ENCODE results near the gene PRKCE. TPM values are rescaled to one million over a fixed set of nuclear protein-coding genes. Genes with fewer than 3 reads are reported as not detected.

The PRKCE gene
- total RNA-seq, 1 experiment from 2014 or later, result 21.7 TPM

DNA sequence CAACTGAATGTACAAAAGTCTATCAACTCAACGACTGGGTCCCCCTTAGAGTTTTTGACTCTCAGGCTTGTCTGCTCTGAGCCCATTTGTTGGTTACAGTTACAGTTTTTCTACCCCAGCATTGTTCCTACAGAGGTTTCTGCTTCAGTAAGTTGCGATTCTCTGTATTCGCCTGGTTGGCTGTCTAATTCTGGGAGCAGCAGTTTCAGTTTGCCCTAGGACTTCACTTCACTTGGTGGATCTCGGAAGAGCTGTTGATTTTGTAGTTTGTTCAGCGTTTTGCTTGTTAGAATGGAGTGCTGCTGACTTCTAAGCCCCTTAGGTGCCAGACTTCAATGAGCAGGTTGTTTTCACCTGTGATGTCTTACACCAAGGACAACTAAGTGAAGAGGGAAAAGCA is 349.2 kb downstream of the PRKCE start:
- CTCF ChIA-PET, result no interaction called here
- intact Hi-C loops (cut with micrococcal nuclease; ENCODE audit: unreplicated experiment), result no loop called here

GRCh38 chr2:46001290-46001689 is 349.8 kb downstream of the PRKCE start:
- H3K27ac ChIP-seq, result no peak overlapping the region
- H3F3A ChIP-seq (ENCODE audit: insufficient read depth, low read depth), result no peaks in the 10 kb centered on the region
- H3K4me3 ChIP-seq, result no peak overlapping the region
- TF ChIP-seq EZH2 (IDR thresholded peaks at IDR 0.05; ENCODE audit: low read depth) (no peak), CTCF (conservative IDR thresholded peaks at IDR 0.05) (no peak)
- no peaks in the 10 kb centered on the region for H3K27me3 ChIP-seq (ENCODE audit: insufficient read depth, low read depth)
- DNase-seq, result no peak
- no peaks in the 10 kb centered on the region for H3K79me2 ChIP-seq (ENCODE audit: low read depth)
- H3K4me2 ChIP-seq, result no peak overlapping the region
- H3K36me3 ChIP-seq (ENCODE audit: low read depth), result 0 out of 2 replicates have a peak, but pooled peaks cover 6% of the 10 kb centered on the region
- BruUV-seq (replicated peaks), result no TSS peak
- intact Hi-C loops (cut with micrococcal nuclease; ENCODE audit: unreplicated experiment), result no loop called here
- POLR2A ChIA-PET (ENCODE audit: unreplicated experiment), result no interaction called here
- no peaks in the 10 kb centered on the region for H3K9me3 ChIP-seq (ENCODE audit: insufficient read depth, low read depth)
- CTCF ChIA-PET, result no interaction called here
- no peak overlapping the region for H2AFZ ChIP-seq
- no peaks in the 10 kb centered on the region for H3K9me2 ChIP-seq (ENCODE audit: insufficient read depth)
- H4K20me1 ChIP-seq (ENCODE audit: insufficient read depth), result no peaks in the 10 kb centered on the region
- no peaks in the 10 kb centered on the region for H3K4me1 ChIP-seq (replicated peaks; ENCODE audit: insufficient read depth)

More for the DNA sequence above, 349.2 kb downstream of the PRKCE start:
- DNase-seq, result no peak
- Histone ChIP-seq H2AFZ (no peak overlapping the region), H3K36me3 (ENCODE audit: low read depth) (0 out of 2 replicates have a peak, but pooled peaks cover 6% of the 10 kb centered on the region), H3K27ac (no peak overlapping the region), H3F3A (ENCODE audit: insufficient read depth, low read depth) (no peaks in the 10 kb centered on the region), H3K9me3 (ENCODE audit: insufficient read depth, low read depth) (no peaks in the 10 kb centered on the region), H3K4me1 (replicated peaks; ENCODE audit: insufficient read depth) (no peaks in the 10 kb centered on the region), H4K20me1 (ENCODE audit: insufficient read depth) (no peaks in the 10 kb centered on the region), H3K9me2 (ENCODE audit: insufficient read depth) (no peaks in the 10 kb centered on the region), H3K4me2 (no peak overlapping the region), H3K4me3 (no peak overlapping the region), H3K79me2 (ENCODE audit: low read depth) (no peaks in the 10 kb centered on the region), H3K27me3 (ENCODE audit: insufficient read depth, low read depth) (no peaks in the 10 kb centered on the region)
- no peak for TF ChIP-seq CTCF (conservative IDR thresholded peaks at IDR 0.05)
- TF ChIP-seq EZH2 (IDR thresholded peaks at IDR 0.05; ENCODE audit: low read depth), result no peak
- POLR2A ChIA-PET (ENCODE audit: unreplicated experiment), result interaction anchor here (0.6 kb wide), 1 partner anchor 664 kb away, joined by 6 read pairs; no protein-coding TSS in a partner anchor
- no TSS peak for BruUV-seq (replicated peaks)

DNA sequence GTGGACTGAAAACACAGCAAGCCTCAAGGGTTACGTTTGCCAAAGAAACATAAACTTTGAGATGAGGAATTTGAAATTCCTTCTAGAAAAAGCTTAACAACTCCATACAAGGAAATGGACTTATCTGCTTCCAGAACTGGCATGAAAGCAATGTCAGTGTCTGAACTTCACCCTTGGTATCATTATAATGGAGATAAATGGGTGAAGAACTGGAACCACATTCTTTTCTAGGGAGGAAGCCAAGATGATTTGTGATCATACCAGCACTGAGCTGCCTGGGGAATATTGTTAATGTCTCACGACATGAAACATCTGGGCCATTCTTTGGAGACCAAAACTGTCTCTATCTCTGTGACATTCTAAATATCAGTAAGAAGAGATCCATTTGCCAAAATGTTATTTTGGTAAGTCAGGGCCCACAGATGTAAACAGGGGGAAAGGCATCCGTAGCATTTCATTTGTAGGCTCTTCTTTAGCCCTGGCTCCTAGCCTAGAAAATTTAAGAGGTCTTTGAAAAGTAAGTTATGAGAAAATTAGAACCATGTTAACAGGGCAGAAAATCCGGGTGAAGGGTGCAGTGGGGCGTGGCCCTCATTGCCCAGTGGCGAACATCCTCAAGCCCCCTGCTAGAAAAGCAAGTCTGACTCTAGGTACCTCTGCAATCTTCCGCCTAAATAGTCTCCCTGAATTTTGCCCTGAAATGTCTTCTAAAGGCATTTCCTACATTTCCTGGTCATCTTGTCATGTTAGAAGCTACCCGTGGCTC is 350.4 kb downstream of the PRKCE start:
- 0 out of 2 replicates have a peak, but pooled peaks cover 6% of the 10 kb centered on the region for H3K36me3 ChIP-seq (ENCODE audit: low read depth)
- POLR2A ChIA-PET (ENCODE audit: unreplicated experiment), result no interaction called here
- no peak for DNase-seq
- H3K9me2 ChIP-seq (ENCODE audit: insufficient read depth), result no peaks in the 10 kb centered on the region
- H4K20me1 ChIP-seq (ENCODE audit: insufficient read depth), result no peaks in the 10 kb centered on the region
- H3K9me3 ChIP-seq (ENCODE audit: insufficient read depth, low read depth), result no peaks in the 10 kb centered on the region
- TF ChIP-seq EZH2 (IDR thresholded peaks at IDR 0.05; ENCODE audit: low read depth) (no peak), CTCF (conservative IDR thresholded peaks at IDR 0.05) (no peak)
- no peak overlapping the region for H3K27ac ChIP-seq
- H3K4me2 ChIP-seq, result no peak overlapping the region
- H3F3A ChIP-seq (ENCODE audit: insufficient read depth, low read depth), result no peaks in the 10 kb centered on the region
- BruUV-seq (replicated peaks), result no TSS peak
- no peaks in the 10 kb centered on the region for H3K4me1 ChIP-seq (replicated peaks; ENCODE audit: insufficient read depth)
- H3K27me3 ChIP-seq (ENCODE audit: insufficient read depth, low read depth), result no peaks in the 10 kb centered on the region
- CTCF ChIA-PET, result no interaction called here
- no peaks in the 10 kb centered on the region for H3K79me2 ChIP-seq (ENCODE audit: low read depth)
- intact Hi-C loops (cut with micrococcal nuclease; ENCODE audit: unreplicated experiment), result no loop called here
- H3K4me3 ChIP-seq, result no peak overlapping the region
- H2AFZ ChIP-seq, result no peak overlapping the region
